Fibroblast of villous mesenchyme (primary cell): ENCODE data around the gene BRD3OS. TPM values are rescaled to one million over a fixed set of nuclear protein-coding genes. Genes with fewer than 3 reads are reported as not detected.
"Not testable (repeated sequence)": the region's sequence is repeated elsewhere in the genome, so short reads cannot be mapped to it uniquely, and the experiment has no call there.

ENCODE experiments used
- DNase-seq: peaks from one replicate; pipeline ENCODE4 v3.0.0-alpha.2; 2010; ENCODE audit warnings: low read depth
- H3K4me3 ChIP-seq: 2 replicates; pipeline ENCODE4 v1.5.1; 2011; ENCODE audit warnings: low read depth, mild to moderate bottlenecking, low read length
- CTCF ChIP-seq: IDR thresholded peaks from 2 replicates; pipeline ENCODE4 v1.5.1; 2012; ENCODE audit warnings: low read depth, mild to moderate bottlenecking, low read length; ENCODE audit not compliant: insufficient read depth
- total RNA-seq: library from RNA; depleted of rRNA; stranded (reverse); fragments of >200 nt; gene quantifications from 2 replicates; pipeline ENCODE4 v1.2.3, GENCODE V29; 2012

The BRD3OS gene
- total RNA-seq, 1 donor = 22.9 TPM

- no peak overlapping the region for H3K4me3 ChIP-seq
- TF ChIP-seq CTCF = no peak
- DNase-seq = no peak
Measured at GRCh38 chr9:134071149-134071548, 45.9 kb downstream of the BRD3OS start.

- not testable (repeated sequence) for DNase-seq, H3K4me3 ChIP-seq
Measured at GRCh38 chr9:134072683-134073082, 47.4 kb downstream of the BRD3OS start.

GRCh38 chr9:134073500-134073899 lies 48.2 kb downstream of the BRD3OS start:
- TF ChIP-seq CTCF = no peak
- no peak for DNase-seq
- no peak overlapping the region for H3K4me3 ChIP-seq

- not testable (repeated sequence) for DNase-seq, H3K4me3 ChIP-seq
Measured at GRCh38 chr9:134075689-134076088, 50.4 kb downstream of the BRD3OS start.

GRCh38 chr9:134076644-134077043 lies 51.4 kb downstream of the BRD3OS start:
- no peak for DNase-seq
- no peak for TF ChIP-seq CTCF
- H3K4me3 ChIP-seq = no peak overlapping the region

Other genes starting within 250 kb of the BRD3OS start
- 9.7 and 13.4 TPM in 2 replicates for gene VAV2, start 33.2 kb upstream of the BRD3OS start, total RNA-seq
- 3.5 and 5.2 TPM in 2 replicates for gene BRD3, start 42.5 kb downstream of the BRD3OS start, total RNA-seq
- 19.3 and 22.0 TPM in 2 replicates for gene WDR5, start 110.6 kb downstream of the BRD3OS start, total RNA-seq
- not detected in 2 replicates for gene RNU6ATAC, start 139.1 kb downstream of the BRD3OS start, total RNA-seq